RWPE2 (cell line): Measurements from ENCODE around the gene GALNT18.

Source experiments
- ATAC-seq: fragments of 200-7000 bp; cut with Tn5 transposase; 3 replicates; pipeline ENCODE4 v1.9.1; 2021; ENCODE audit warnings: low read depth
- DNase-seq: peaks from one replicate; pipeline ENCODE4 v3.0.0-alpha.2; 2020; ENCODE audit warnings: low spot score
- H3K27ac ChIP-seq: fragments of 450-650 bp; 2 replicates; pipeline ENCODE4 v1.5.1; 2017; ENCODE audit warnings: mild to moderate bottlenecking; ENCODE audit not compliant: poor library complexity, severe bottlenecking
- H3K27me3 ChIP-seq: fragments of 250-450 bp; sonication (Bioruptor Pico); 2 replicates; pipeline ENCODE4 v1.5.1; 2021; ENCODE audit warnings: mild to moderate bottlenecking, moderate library complexity; ENCODE audit not compliant: insufficient read depth, poor library complexity, severe bottlenecking
- H3K36me3 ChIP-seq: fragments of 250-450 bp; sonication (Bioruptor Pico); 2 replicates; pipeline ENCODE4 v1.5.1; 2020; ENCODE audit warnings: low read depth, mild to moderate bottlenecking, moderate library complexity
- H3K4me1 ChIP-seq: fragments of 250-450 bp; sonication (Bioruptor Pico); 2 replicates; pipeline ENCODE4 v1.5.1; 2021; ENCODE audit warnings: mild to moderate bottlenecking, moderate library complexity; ENCODE audit not compliant: insufficient read depth, poor library complexity, severe bottlenecking
- H3K4me3 ChIP-seq: fragments of 250-450 bp; sonication (Bioruptor Pico); 2 replicates; pipeline ENCODE4 v1.5.1; 2021; ENCODE audit warnings: mild to moderate bottlenecking, moderate library complexity; ENCODE audit not compliant: severe bottlenecking
- H3K9me3 ChIP-seq: fragments of 250-450 bp; sonication (Bioruptor Pico); 2 replicates; pipeline ENCODE4 v1.5.1; 2021; ENCODE audit warnings: mild to moderate bottlenecking, moderate library complexity; ENCODE audit not compliant: severe bottlenecking
- TF ChIP-seq, protein P1 (sequence below): fragments of 450-650 bp; IDR thresholded peaks from one replicate; pipeline ENCODE4 v1.5.1; 2017; ENCODE audit warnings: mild to moderate bottlenecking, moderate library complexity; ENCODE audit not compliant: poor library complexity, severe bottlenecking

Gene GALNT18

DNA sequence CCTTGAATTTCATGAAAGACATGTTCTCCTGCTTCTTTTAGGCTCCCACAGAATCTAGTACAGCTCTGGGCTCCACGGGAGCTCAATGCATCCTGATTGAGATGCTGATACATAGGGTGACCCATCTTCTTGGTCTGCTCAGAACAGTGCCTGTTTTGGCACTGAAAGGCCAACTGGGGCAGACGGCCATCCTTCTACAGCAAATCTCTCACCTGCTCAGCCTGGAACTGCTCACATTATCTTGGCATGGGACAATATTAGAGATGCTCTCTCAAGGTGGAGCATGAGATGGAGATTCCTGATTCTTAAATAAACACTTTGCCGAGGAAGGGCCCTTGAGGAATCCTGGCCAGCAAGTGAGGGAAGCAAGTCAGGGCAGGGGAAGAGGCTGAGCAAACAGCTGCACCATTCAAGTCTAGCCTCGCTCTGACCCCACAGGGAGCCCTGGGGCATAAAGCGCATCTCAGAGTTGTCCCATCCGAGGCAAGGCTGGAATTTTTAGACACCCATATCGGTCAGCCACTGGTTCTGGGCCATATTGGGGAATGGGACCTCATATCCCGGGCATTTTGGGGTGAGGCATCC is 210.3 kb downstream of the GALNT18 start:
- peaks cover 7% of the 10 kb centered on the region for H3K4me1 ChIP-seq
- DNase-seq (no peak), ATAC-seq (peak; percentile 57; the same call in 2 of the 3 replicates)
- H3K9me3 ChIP-seq, result no peaks in the 10 kb centered on the region
- H3K36me3 ChIP-seq, result no peaks in the 10 kb centered on the region
- no peak overlapping the region for H3K27ac ChIP-seq
- no peaks in the 10 kb centered on the region for H3K27me3 ChIP-seq
- TF ChIP-seq, protein P1, sequence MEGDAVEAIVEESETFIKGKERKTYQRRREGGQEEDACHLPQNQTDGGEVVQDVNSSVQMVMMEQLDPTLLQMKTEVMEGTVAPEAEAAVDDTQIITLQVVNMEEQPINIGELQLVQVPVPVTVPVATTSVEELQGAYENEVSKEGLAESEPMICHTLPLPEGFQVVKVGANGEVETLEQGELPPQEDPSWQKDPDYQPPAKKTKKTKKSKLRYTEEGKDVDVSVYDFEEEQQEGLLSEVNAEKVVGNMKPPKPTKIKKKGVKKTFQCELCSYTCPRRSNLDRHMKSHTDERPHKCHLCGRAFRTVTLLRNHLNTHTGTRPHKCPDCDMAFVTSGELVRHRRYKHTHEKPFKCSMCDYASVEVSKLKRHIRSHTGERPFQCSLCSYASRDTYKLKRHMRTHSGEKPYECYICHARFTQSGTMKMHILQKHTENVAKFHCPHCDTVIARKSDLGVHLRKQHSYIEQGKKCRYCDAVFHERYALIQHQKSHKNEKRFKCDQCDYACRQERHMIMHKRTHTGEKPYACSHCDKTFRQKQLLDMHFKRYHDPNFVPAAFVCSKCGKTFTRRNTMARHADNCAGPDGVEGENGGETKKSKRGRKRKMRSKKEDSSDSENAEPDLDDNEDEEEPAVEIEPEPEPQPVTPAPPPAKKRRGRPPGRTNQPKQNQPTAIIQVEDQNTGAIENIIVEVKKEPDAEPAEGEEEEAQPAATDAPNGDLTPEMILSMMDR, result no peak
- H3K4me3 ChIP-seq, result no peak overlapping the region

DNA sequence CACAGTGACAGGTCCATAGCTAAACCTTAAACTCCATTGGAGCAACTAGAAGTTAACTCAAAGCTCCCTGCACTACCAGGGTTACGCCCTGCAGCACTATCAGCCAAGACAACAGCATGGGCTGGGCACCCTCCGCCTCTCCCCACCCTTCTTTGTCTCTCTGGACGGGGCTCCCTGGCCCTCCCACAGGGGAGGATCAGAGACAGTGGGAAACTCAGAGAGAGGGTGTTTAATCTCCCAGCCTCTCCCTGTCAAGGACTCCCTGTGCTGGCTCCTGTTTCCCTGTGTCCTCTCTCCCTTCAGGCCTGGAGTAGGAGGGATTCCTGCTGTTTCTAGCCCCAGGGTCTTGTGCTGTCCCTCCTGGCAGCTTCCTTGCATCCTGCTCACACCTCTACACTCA is 211.9 kb downstream of the GALNT18 start:
- peak; percentile 31; the same call in 1 of the 3 replicates for ATAC-seq
- no peaks in the 10 kb centered on the region for H3K9me3 ChIP-seq
- TF ChIP-seq, protein P1, result no peak
- no peak for DNase-seq
- H3K27ac ChIP-seq, result no peak overlapping the region
- no peak overlapping the region for H3K4me3 ChIP-seq
- no peaks in the 10 kb centered on the region for H3K36me3 ChIP-seq
- no peaks in the 10 kb centered on the region for H3K27me3 ChIP-seq
- peaks cover 5% of the 10 kb centered on the region for H3K4me1 ChIP-seq

DNA sequence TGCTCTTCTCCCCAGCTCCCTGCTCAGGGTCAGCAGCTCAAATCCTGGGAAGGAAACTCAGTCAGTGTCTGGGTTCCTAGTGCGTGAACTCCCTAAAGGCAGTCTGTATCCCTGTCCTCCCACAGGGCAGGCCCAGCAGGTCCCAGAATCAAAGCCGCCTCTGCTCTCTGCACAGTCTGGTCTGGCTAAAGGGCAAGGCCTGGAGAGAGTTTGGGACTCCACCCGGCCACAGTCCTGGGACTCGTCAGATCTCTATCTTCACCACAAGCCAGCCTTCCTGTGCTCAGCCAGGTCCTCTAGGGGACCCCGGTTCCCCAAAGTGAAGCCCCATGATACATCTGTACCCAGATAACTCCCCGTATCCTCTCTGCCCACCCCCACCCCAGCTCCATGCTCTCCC is 212.6 kb downstream of the GALNT18 start:
- DNase-seq (no peak), ATAC-seq (no peak)
- Histone ChIP-seq H3K27me3 (no peaks in the 10 kb centered on the region), H3K4me3 (no peak overlapping the region), H3K36me3 (no peaks in the 10 kb centered on the region), H3K4me1 (peaks cover 5% of the 10 kb centered on the region), H3K27ac (no peak overlapping the region), H3K9me3 (no peaks in the 10 kb centered on the region)
- TF ChIP-seq, protein P1, result no peak

DNA sequence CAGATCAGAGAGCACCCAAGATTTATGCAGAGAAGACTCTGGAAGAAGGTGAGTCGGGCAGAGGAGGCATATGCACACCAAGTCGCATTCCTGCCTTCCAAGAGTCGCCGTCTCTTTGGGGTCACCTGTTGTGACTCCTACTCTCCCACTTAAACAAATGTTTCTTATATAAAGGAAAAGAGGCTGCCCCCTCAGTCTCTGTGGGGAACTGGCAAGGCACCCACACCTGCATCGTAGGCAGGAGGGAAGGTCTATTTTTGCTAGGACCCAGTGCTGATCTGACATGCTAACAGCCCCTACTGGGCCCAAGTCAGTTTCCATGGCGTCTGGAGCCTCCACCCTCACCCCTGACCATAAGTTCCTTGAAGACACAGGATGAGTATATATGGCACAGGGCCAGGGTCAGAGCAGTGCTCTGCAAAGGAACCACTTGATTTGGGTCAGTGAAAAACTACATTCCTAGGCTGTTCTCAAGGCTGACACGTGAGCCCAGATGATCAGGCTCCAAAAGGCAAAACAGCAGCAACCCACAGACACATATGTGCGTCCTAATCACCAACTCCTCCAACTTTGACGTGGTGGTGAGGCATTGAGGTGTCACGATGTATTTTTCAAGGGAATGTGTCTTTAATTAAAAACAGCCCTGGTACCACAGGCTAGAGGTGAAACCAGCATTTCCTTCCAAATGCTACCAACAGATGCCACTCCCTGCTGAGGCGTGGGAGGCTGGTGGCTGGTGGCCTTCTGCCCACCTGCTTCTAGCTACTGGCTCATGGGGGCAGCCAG is 213.2 kb downstream of the GALNT18 start:
- TF ChIP-seq, protein P1, result no peak
- Histone ChIP-seq H3K4me1 (peaks cover 5% of the 10 kb centered on the region), H3K36me3 (no peaks in the 10 kb centered on the region), H3K27me3 (no peaks in the 10 kb centered on the region), H3K4me3 (no peak overlapping the region), H3K9me3 (no peaks in the 10 kb centered on the region), H3K27ac (no peak overlapping the region)
- ATAC-seq (no peak), DNase-seq (no peak)

DNA sequence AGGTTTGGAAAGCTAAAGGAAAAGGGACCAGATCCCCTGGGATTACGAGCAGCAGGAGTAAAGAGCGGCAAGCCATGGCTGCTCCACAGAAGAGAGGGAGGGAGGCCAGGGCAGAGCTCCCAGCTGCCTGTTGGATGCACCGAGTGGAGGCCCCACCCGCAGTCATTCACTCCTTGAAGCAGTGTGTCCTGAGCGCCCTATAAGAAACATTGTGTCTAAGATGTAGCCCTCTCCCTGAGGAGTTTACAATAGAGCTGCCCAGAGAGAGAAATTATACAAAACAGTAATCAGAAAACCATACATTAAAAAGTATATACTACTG is 214.1 kb downstream of the GALNT18 start:
- Histone ChIP-seq H3K9me3 (no peaks in the 10 kb centered on the region), H3K4me3 (no peak overlapping the region), H3K4me1 (peaks cover 5% of the 10 kb centered on the region), H3K27me3 (no peaks in the 10 kb centered on the region), H3K27ac (no peak overlapping the region), H3K36me3 (no peaks in the 10 kb centered on the region)
- no peak for DNase-seq
- TF ChIP-seq, protein P1, result no peak
- no peak for ATAC-seq
